ENCODE data around the gene HSP90AA1.

HSP90AA1 gene

GRCh38 chr14:102037686-102038085, 49.2 kb downstream of the HSP90AA1 start:
- no peak for DNase-seq

GRCh38 chr14:102035914-102036313, 50.9 kb downstream of the HSP90AA1 start:
- DNase-seq = no peak

GRCh38 chr14:102034301-102034700, 52.5 kb downstream of the HSP90AA1 start:
- DNase-seq = no peak

GRCh38 chr14:102033241-102033640, 53.6 kb downstream of the HSP90AA1 start:
- DNase-seq = no peak

Measured in activated T-cell treated with anti-CD3 and anti-CD28 coated beads for 4 hours (primary cell).